NCI-H1436 treated with DMSO at 0.1 percent for 48 hours (cell line): ENCODE results near the gene KNL1.
"Not testable (repeated sequence)": the region's sequence is repeated elsewhere in the genome, so short reads cannot be mapped to it uniquely, and the experiment has no call there.

ENCODE experiments used
- DNase-seq: peaks from one replicate; lab custom pipeline; 2025; lab: John Stamatoyannopoulos, UW

Gene KNL1

DNA sequence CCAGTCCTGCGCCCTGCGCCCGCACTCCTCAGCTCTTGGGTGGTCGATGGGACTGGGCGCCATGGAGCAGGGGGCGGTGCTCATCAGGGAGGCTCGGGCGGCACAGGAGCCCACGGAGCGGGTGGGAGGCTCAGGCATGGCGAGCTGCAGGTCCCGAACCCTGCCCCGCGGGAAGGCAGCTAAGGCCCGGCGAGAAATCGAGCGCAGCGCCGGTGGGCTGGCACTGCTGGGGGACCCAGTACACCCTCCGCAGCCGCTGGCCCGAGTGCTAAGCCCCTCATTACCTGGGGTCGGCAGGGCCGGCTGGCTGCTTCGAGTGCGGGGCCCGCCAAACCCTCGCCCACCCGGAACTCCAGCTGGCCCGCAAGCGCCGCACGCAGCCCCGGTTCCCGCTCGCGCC, 82.9 kb downstream of the KNL1 start:
- not testable (repeated sequence) for DNase-seq

DNA sequence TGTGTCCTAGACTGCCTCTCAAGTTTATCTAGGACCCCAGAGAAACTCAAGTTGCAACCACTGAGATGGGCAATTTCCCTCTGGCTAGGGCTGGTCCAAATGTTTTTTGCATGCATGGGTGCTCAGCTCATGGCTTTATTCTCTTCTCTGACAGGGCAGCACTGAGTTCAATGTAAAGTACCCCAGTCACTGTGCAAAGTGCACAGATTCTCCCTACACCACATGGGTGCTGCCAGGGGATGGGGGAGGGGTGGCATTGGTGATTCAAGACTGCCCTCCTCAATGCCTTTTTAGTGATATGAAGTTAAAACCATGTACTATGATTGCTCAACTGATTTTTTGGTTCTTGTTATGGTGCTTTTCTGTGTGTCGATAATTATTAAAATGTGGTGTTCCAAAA, 86.1 kb downstream of the KNL1 start:
- DNase-seq = no peak

DNA sequence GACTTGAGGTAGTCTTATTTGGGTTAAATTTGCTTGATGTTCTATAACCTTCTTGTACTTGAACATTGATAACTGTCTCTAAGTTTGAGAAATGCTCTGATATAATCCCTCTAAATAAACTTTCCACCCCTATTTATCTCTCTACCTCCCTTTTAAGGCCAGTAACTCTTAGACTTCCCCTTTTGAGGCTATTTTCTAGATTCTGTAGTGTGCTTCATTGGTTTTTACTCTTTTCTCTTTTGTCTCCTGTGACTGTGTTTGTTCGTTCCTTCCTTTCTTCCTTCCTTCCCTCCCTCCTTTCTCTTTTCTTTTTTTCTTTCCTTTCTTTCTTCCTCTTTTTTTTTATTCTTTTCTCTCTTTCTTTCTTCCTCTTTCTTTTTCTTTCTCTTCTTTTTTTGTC, 86.9 kb downstream of the KNL1 start:
- not testable (repeated sequence) for DNase-seq

DNA sequence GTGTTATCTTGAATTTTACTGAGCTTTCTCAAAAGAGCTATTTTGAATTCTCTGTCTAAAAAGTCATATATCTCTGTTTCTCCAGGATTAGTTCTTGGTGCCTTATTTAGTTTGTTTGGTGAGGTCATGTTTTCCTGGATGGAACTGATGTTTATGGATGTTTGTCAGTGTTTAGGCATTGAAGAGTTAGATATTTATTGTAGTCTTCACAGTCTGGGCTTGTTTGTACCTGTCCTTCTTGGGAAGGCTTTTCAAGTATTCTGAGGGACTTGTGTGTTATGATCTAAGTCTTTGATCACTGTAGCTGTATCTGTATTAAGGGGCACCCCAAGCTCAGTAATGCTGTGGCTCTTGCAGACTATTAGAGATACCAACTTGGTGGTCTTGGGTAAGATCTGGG, 90.3 kb downstream of the KNL1 start:
- DNase-seq = no peak

DNA sequence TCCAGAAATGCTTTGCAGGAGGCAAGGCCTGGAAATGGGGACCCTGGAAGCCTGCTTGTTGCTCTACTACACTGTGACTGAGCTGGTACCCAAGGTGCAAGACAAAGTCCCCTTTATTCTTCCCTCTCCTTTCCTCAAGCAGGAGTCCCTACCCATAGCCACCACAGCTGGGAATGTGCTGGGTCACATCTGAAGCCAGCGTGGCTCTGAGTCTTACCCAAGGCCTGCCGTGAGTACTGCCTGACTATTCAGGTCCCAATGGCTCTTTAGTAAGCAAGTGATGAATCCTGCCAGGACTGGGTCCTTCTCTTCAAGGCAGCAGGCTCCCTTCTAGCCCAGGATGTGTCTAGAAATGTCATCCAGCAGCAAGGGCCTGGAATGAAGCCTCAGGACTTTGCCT, 91.3 kb downstream of the KNL1 start:
- DNase-seq = no peak

DNA sequence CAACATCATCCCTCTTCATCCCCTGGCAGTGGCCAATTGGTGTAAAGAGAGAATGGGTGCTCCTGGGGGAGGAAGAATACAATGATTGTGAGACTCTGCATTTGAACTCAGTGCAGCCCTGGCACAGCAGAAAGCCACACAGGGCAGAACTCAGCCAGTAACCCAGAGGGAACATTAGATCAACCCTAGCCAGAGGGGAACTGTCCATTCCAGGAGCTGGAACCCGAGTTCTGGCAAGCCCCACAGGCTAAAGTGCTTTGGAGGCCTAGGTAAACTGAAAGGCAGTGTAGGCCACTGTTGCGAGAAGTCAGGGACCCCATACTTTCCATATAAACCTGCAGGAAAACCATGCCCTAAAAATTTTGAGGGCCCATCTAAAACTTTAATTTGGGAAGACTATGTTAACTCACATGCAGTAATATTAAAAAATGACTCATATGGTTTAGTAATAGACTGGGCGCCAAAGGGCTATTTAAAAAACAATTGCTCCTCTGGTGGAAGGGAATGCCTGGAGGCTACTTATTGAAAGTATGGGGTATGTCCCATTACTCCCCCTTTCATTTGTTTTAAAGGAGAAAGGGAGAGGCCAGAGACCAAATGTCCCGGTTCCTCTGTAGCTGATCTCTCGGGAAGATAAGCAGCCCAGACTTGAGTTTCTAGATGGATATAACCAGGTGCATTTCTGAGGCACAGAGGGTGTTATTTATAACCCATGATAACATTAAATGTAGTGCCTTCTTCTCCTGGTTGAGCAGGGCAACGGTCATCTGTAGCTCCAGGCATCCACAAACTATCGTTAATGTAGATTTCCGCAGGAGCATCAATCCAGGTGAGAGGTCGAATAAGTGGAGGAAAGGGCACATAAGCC, 95.1 kb downstream of the KNL1 start:
- DNase-seq = no peak

DNA sequence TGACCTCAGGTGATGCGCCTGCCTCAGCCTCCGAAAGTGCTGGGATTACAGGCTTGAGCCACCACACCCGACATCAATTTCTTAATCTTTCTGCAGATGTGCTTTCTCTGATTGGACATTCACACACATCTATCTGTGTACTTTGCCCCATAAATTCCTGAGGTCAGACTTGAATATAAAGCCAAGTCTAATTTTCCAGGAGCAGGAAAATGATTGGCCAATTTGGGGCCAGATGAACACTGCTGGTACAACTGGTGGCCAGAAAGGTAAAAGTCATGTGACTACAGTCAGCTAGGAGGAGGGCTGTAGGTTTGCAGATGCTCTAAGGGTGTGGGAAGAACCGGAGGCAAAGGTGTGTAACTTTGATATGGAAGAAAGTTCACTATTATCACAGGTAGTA, 97.7 kb downstream of the KNL1 start:
- no peak for DNase-seq

DNA sequence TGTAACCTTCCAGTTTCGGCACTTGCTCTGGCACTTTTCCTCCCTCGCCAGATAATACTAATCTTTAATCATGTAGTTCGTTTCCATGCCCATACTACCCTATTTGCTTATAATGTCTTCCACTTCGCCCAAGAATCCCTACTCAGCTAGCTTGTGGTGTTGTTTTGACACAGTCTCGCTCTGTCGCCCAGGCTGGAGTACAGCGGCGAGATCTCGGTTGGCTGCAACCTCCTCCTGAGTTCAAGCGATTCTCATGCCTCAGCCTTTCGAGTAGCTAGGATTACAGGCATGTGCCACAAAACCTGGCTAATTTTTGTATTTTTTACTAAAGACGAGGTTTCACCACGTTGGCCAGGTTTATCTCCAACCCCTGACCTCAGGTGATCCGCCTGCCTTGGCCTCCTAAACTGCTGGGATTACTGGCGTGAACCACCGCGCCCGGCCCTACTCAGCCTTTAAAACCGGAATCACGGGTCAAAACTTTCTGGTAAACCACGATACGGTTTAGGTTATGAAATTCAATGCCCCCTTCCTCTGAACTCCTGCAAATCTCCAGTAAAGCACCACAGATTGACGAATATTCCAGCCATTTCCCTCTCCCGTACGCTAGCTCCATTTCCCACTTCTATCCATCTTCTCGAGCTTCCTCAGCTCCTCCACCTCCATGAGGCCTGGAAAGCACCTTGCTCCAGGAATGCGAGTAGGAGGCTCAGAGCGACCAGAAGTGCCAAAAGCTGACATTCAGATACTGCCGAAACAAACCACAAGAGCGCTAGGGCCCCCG, 100.0 kb downstream of the KNL1 start:
- DNase-seq = no peak

DNA sequence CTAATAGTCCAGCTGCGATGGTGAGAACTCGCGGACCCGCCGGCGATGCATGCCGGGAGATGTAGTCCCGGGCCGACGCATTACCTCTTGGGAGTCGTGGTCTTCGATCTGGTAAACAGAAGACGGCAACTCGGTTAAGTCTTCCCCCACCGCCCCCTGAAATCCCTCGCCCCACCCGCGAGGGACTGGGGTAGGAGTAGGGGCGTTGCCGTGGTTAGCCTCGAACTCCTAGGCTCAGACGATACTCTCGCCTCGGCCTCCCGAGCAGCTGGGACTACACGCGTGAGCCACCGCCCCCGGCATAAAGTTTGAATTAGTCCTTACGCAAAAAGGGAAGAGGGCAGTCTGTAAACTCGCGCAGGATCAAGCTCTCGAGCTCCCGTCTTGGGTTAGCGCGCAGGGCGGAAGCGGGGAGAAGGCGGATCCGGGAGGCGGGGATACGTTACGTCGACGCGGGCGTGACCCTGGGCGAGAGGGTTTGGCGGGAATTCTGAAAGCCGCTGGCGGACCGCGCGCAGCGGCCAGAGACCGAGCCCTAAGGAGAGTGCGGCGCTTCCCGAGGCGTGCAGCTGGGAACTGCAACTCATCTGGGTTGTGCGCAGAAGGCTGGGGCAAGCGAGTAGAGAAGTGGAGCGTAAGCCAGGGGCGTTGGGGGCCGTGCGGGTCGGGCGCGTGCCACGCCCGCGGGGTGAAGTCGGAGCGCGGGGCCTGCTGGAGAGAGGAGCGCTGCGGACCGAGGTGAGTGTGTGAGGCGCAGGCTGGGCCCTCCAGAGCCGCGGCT, 100.8 kb downstream of the KNL1 start, which contains the start of gene RAD51:
Gene RAD51, plus strand, starts transcription at position 487 of the 781 bp plus-strand sequence. CDS start 3,585 bp downstream, outside the sequence.
- peak; percentile 11 for DNase-seq

DNA sequence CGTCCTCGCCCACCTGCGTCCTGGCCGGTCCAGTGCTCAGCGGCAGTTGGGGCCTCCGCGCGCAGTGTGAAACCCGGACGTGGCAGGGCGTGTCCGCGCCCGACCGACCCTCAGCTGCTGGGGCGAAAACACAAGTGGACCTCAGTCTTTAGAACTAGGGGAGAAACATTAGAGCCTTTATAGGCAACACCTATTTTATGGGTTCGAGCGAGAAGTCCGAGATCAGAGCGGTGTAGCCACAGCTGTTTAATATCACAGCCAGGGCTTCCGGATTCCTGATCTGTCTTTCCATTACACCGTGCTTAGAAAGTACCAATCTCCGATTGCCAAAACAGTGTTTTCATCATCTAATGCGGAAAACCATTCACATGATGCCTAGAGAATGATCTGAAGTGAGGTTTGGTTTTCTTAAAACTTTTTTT, 101.4 kb downstream of the KNL1 start:
- no peak for DNase-seq

DNA sequence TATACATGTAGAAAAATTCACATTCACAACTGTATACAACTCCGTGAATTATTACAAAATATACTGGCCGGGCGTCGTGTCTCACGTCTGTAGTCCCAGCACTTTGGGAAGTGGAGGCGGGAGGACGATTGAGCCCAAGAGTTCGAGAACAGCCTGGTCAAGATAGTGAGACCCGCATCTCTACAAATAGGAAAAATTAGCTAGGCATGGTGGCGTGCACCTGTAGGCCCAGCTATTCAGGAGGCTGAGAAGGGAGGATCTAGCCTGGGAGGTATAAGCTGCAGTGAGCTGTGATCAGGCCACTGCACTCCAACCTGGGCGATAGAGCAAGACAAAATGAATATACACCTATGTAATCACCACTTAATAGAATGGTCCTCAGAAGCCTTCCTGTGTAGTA, 102.2 kb downstream of the KNL1 start:
- DNase-seq = no peak

DNA sequence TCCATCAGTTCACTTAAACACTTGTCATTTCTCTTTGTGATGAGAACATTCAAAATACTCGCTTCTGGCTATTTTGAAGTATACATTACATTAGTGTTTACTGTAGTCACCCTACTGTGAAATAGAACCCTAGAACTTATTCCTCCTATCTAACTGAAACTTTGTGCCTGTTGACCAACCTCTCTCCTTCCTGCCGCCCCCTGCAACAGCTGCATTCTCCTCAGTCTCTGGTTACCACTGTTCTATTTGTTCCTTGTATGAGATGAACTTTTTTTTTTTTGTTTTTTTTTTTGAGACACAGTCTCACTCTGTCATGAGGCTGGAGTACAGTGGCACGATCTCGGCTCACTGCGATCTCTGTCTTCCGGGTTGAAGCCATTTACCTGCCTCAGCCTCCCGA, 103.9 kb downstream of the KNL1 start:
- no peak for DNase-seq

DNA sequence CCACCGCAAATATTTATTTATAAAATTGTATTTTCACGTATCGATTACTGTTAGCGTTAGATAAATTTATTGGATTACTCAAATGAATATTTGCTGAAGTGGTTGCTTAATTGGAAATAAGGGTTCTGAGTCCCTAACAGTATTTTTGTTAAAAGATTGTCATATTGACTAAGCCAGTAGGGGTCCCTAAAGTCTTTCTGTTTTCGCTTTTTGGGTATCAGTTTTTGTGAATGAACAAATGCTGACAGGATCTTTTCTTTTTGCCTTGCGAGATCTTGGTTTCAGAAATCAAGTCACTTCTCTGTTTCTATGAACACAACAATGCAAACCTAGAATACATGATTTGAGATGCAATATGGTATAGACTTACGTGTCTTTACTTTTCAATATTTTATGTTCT, 108.0 kb downstream of the KNL1 start:
- DNase-seq = no peak

DNA sequence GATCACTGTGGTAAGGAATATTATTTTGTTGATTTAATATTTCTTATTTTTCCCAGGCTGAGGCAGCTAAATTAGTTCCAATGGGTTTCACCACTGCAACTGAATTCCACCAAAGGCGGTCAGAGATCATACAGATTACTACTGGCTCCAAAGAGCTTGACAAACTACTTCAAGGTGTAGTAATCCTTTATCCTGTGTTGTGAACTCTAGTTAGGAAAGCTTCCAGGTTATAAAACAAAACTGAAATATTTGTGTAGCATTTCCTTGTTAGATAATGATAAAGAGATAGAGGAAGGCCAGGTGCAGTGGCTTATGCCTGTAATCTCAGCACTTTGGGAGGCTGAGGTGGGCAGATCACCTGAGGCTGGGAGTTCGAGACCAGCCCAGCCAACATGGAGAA, 112.1 kb downstream of the KNL1 start:
- DNase-seq = no peak
